Right ventricle myocardium superior (tissue), 1 donor: Measurements from ENCODE around the gene INTS14. TPM values are rescaled to one million over a fixed set of nuclear protein-coding genes. Genes with fewer than 3 reads are reported as not detected.

Experiments
- ATAC-seq: fragments of 200-7000 bp; cut with Tn5 transposase; one replicate; pipeline ENCODE4 v1.9.1; 2020; ENCODE audit warnings: mild to moderate bottlenecking; ENCODE audit not compliant: poor library complexity
- DNase-seq: peaks from one replicate; pipeline ENCODE4 v3.0.0-alpha.2; 2020
- intact Hi-C: fragments of 100-400 bp; cut with DNase I; formaldehyde crosslinking; loops from one replicate; pipeline ENCODE4 v1.11.2; 2022
- long read RNA-seq: library from polyadenylated mRNA; unstranded; transcript quantifications from one replicate; pipeline ENCODE4 v2.0.0, GENCODE V29; 2021
- total RNA-seq: library from RNA; stranded (reverse); fragmentation: NEBNext Ultra II Directional; extraction: Animal tissue kit (Norgen Biotek cat#: 25700); gene quantifications from one replicate; pipeline ENCODE4 v1.2.1, GENCODE V29; 2021
- donor health status: DM: no; HTN: yes; CAD: no; lungs with severe emphysema.

Gene INTS14
- 9.8 TPM for total RNA-seq
- long read RNA-seq, transcript INTS14-201 (12 exons, 2,393 nt): major isoform, 7 of 30 reads
- long read RNA-seq, partial matches to known transcripts: 3 of 30 reads
- long read RNA-seq, other reads (novel, unspliced or antisense): 16 of 30 reads

GRCh38 chr15:65610871-65611718 is at the start of gene INTS14:
Gene INTS14 (minus strand): TSS chr15:65611131. CDS start chr15:65607380, 3,751 bp downstream.
- peak; percentile 99 for DNase-seq
- ATAC-seq: peak; percentile 99
- intact Hi-C loops: no loop called here

GRCh38 chr15:65659502-65660052 is 48.6 kb upstream of the INTS14 start:
- ATAC-seq (no peak), DNase-seq (no peak)
- intact Hi-C loops: no loop called here

GRCh38 chr15:65655457-65655856 is 44.5 kb upstream of the INTS14 start:
- intact Hi-C loops: no loop called here
- DNase-seq: no peak
- no peak for ATAC-seq

- ATAC-seq (no peak), DNase-seq (no peak)
- intact Hi-C loops: no loop called here
Observed at GRCh38 chr15:65655026-65655425, 44.1 kb upstream of the INTS14 start.

- intact Hi-C loops: no loop called here
- no peak for DNase-seq
- no peak for ATAC-seq
Observed at GRCh38 chr15:65653801-65654521, 43.0 kb upstream of the INTS14 start.

GRCh38 chr15:65653341-65653740 is 42.4 kb upstream of the INTS14 start:
- intact Hi-C loops: no loop called here
- DNase-seq (no peak), ATAC-seq (no peak)

- ATAC-seq (peak; percentile 58), DNase-seq (no peak)
- intact Hi-C loops: no loop called here
Observed at GRCh38 chr15:65651831-65652749, 41.2 kb upstream of the INTS14 start.

- DNase-seq (no peak), ATAC-seq (no peak)
- intact Hi-C loops: no loop called here
Observed at GRCh38 chr15:65651042-65651322, 40.1 kb upstream of the INTS14 start.

GRCh38 chr15:65650312-65651041 is 39.5 kb upstream of the INTS14 start:
- intact Hi-C loops: no loop called here
- DNase-seq: no peak
- ATAC-seq: no peak

GRCh38 chr15:65646486-65646885 is 35.6 kb upstream of the INTS14 start:
- DNase-seq (no peak), ATAC-seq (no peak)
- intact Hi-C loops: no loop called here

GRCh38 chr15:65645392-65645791 is 34.5 kb upstream of the INTS14 start:
- ATAC-seq: no peak
- intact Hi-C loops: no loop called here
- no peak for DNase-seq

GRCh38 chr15:65644282-65644681 is 33.4 kb upstream of the INTS14 start:
- intact Hi-C loops: no loop called here
- ATAC-seq: no peak
- no peak for DNase-seq

- intact Hi-C loops: no loop called here
- ATAC-seq: no peak
- DNase-seq: no peak
Observed at GRCh38 chr15:65642594-65642993, 31.7 kb upstream of the INTS14 start.

GRCh38 chr15:65641768-65642475 is 31.0 kb upstream of the INTS14 start:
- no peak for DNase-seq
- ATAC-seq: no peak
- intact Hi-C loops: no loop called here

- no peak for DNase-seq
- intact Hi-C loops: loop anchor here (2.0 kb wide), 1 partner anchor 217 kb away; no protein-coding TSS in a partner anchor
- ATAC-seq: no peak
Observed at GRCh38 chr15:65639509-65639908, 28.6 kb upstream of the INTS14 start.

GRCh38 chr15:65638681-65639089 is 27.8 kb upstream of the INTS14 start:
- ATAC-seq (peak; percentile 90), DNase-seq (no peak)
- intact Hi-C loops: loop anchor here (2.0 kb wide), 1 partner anchor 218 kb away; no protein-coding TSS in a partner anchor

- DNase-seq (peak; percentile 44), ATAC-seq (no peak)
- intact Hi-C loops: loop anchor here (2.0 kb wide), 1 partner anchor 219 kb away; no protein-coding TSS in a partner anchor
Observed at GRCh38 chr15:65638109-65638508, 27.2 kb upstream of the INTS14 start.
